ENCODE results near the gene THPO.

THPO gene

GRCh38 chr3:184362668-184363546 lies 15.1 kb downstream of the THPO start:
- peak; percentile 96 for DNase-seq (ENCODE audit: low spot score)

GRCh38 chr3:184361932-184362667 lies 15.9 kb downstream of the THPO start:
- DNase-seq (ENCODE audit: low spot score) = peak; percentile 66

GRCh38 chr3:184361532-184361931 lies 16.5 kb downstream of the THPO start, which contains the start of the genes CLCN2 and POLR2H:
TSS of gene CLCN2 (minus strand) at chr3:184361605. CDS start at chr3:184361479, 126 bp downstream.
TSS of gene POLR2H (plus strand) at chr3:184361710. CDS start at chr3:184363493, 1,783 bp downstream.
- DNase-seq (ENCODE audit: low spot score) = peak; percentile 87

GRCh38 chr3:184360929-184361531 lies 17.0 kb downstream of the THPO start:
- no peak for DNase-seq (ENCODE audit: low spot score)

GRCh38 chr3:184360070-184360928 lies 17.7 kb downstream of the THPO start:
- DNase-seq (ENCODE audit: low spot score) = no peak

DNA sequence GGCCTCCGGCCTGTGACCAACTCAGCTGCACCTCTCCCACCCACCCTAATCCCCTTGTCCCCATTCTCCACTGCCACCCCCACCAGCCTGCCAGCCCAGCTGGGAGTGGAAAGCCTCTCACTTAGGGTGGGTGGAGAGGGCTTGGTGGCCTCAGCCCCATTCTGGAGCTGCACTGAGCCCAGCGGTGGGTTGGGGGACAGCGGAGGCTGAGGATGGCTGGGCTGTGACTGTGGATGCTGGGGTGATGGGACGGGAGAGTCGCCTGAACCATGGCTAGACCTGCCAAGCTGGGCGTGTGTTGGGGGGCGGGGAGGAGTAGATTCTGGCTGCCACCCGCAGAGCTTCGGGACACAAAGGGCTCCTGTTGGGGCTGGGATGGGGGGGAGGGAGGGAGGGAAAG lies 18.4 kb downstream of the THPO start:
- no peak for DNase-seq (ENCODE audit: low spot score)

- DNase-seq (ENCODE audit: low spot score) = no peak
These were observed 19.1 kb downstream of the THPO start for GRCh38 chr3:184358921-184359350.

GRCh38 chr3:184358124-184358767 lies 19.8 kb downstream of the THPO start:
- no peak for DNase-seq (ENCODE audit: low spot score)

- no peak for DNase-seq (ENCODE audit: low spot score)
These were observed 20.5 kb downstream of the THPO start for GRCh38 chr3:184357248-184358123.

GRCh38 chr3:184355261-184356040 lies 22.6 kb downstream of the THPO start:
- DNase-seq (ENCODE audit: low spot score) = no peak

- no peak for DNase-seq (ENCODE audit: low spot score)
These were observed 23.3 kb downstream of the THPO start for GRCh38 chr3:184354754-184355153.

GRCh38 chr3:184354121-184354728 lies 23.8 kb downstream of the THPO start:
- DNase-seq (ENCODE audit: low spot score) = peak; percentile 85

DNA sequence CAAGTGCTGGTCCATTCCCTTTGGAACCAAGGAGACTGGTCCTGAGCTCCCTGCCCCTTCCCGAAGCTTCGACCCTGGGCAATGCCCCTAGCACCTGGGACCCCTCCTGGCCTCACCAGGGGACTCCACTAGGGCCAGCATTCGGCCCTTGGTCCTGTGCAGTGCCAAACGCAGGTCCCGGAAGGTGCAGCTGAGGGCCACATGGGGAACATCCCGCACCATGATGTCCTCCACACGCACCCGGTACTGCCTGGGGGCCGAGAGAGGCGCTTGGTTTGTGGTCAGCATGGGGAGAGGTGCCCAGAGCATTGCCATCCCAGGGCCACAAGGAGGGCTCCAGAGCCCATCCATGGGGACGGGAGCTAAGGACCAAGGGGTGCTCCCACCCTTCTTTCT lies 24.5 kb downstream of the THPO start:
- no peak for DNase-seq (ENCODE audit: low spot score)

DNA sequence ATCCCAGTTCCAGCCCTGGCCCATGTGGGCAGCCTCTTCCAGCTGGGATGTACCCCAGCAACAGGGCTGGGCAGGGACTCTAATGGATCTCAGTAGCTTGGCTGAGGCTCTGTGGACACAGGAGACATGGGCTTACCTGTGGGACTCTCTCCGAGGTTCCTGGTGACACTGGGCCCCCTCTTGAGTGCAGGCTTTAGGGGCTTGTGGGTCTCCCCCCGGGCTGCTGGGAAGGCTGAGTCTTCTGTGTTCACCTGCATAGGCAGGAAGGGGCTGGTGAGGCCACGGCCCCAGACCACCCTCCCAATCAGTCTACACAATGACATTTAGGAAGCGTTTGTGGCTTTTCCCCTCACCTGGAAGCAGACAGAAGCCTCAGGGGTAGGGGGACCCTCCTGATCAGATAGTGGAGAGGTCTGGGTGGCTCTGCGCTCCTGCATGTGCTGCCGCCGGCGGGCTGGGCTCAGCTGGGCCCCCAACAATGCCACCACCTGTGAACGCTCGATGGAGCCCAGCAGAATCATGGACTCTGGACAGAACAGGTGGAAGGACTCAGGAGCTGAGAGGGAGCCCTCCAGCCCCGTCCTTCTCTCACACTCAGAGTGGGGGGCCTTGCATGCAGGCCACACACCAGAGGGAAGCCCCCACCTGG lies 25.0 kb downstream of the THPO start:
- no peak for DNase-seq (ENCODE audit: low spot score)

DNA sequence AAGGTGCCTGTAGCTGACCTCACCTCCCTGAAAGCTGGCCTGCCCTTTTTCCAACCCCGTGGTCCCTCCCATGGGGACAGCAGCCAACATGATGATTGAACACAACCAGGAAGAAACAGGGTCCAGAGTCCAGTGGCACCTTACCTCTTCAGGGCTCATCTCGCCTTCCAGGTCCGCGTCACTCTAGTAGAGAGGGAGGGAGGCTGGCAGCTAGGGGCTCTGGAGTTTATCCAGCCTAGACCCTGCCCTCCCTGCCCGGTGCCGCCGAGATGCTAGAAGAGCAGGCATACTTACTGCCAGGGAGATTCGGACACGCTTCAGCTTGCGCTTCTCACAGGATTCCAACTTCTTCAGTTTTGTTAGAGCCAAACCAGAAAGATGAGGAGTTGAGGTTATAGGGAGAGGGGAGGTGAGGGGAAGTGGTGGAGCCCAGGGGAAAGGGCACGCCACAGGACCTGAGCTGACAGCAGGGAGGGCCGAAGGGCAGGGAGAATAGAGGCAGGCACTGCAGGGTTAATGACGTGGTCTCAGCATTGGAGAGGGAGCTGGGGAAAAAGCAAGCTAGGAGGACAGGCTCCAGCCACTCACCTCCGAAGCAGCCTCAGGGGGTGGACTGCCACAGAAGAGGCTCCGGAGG lies 25.7 kb downstream of the THPO start:
- DNase-seq (ENCODE audit: low spot score) = no peak

- no peak for DNase-seq (ENCODE audit: low spot score)
These were observed 26.4 kb downstream of the THPO start for GRCh38 chr3:184351511-184352148.

- no peak for DNase-seq (ENCODE audit: low spot score)
These were observed 27.4 kb downstream of the THPO start for GRCh38 chr3:184350618-184351017.

Measured in D341Med (cell line).